ENCODE data around the gene ASB3. TPM values are rescaled to one million over a fixed set of nuclear protein-coding genes. Genes with fewer than 3 reads are reported as not detected.

The ASB3 gene
- total RNA-seq, 1 donor from 2014 or later, result 25.2 TPM

DNA sequence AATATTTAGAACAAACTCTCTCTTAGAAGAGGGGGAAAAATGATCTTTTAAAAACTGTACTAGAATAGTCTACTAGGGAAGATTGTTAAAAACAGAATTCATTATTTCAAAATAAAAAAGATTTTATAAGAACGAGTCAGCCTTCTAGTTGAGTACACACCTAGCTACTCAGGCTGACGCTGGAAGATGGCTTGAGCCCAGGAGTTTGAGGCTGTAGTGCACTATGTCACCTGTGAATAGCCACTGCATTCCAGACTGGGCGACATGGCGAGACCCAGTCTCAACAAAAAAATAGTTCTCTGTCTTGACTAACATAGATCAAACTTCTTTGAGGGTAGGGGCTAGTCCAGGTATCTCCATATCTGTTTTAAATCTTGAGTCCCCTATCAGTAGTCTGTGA, 34.0 kb upstream of the ASB3 start:
- Mint-ChIP-seq H3K27ac (ENCODE audit: unreplicated experiment) (no peak overlapping the region), H3K36me3 (ENCODE audit: low read depth, unreplicated experiment) (peaks cover 7% of the 10 kb centered on the region), H3K4me3 (ENCODE audit: unreplicated experiment) (no peak overlapping the region), H3K27me3 (ENCODE audit: unreplicated experiment) (no peaks in the 10 kb centered on the region), H3K9me3 (ENCODE audit: unreplicated experiment) (no peaks in the 10 kb centered on the region), H3K4me1 (ENCODE audit: unreplicated experiment) (no peaks in the 10 kb centered on the region)
- DNase-seq (ENCODE audit: low spot score), result no peak
- TF ChIP-seq, protein P1, sequence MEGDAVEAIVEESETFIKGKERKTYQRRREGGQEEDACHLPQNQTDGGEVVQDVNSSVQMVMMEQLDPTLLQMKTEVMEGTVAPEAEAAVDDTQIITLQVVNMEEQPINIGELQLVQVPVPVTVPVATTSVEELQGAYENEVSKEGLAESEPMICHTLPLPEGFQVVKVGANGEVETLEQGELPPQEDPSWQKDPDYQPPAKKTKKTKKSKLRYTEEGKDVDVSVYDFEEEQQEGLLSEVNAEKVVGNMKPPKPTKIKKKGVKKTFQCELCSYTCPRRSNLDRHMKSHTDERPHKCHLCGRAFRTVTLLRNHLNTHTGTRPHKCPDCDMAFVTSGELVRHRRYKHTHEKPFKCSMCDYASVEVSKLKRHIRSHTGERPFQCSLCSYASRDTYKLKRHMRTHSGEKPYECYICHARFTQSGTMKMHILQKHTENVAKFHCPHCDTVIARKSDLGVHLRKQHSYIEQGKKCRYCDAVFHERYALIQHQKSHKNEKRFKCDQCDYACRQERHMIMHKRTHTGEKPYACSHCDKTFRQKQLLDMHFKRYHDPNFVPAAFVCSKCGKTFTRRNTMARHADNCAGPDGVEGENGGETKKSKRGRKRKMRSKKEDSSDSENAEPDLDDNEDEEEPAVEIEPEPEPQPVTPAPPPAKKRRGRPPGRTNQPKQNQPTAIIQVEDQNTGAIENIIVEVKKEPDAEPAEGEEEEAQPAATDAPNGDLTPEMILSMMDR (IDR thresholded peaks at IDR 0.05; ENCODE audit: unreplicated experiment), result no peak

DNA sequence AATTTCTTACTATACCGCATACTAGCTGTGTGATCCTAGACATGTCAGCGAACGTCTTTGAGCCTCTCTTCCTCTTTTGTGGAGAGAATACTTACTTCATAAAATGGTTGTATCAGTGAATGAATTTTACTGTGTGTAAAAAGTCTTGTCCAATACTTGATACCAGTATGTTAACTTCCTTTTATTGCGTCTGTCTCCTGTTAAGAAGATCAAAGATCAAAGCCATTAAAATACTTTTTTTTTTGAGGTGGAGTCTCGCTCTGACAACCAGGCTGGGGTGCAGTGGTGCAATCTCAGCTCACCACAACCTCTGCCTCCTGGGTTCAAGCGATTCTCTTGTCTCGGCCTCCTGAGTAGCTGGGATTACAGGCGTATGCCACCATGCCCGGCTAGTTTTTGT, 33.3 kb upstream of the ASB3 start:
- no peaks in the 10 kb centered on the region for H3K4me1 Mint-ChIP-seq (ENCODE audit: unreplicated experiment)
- no peak for DNase-seq (ENCODE audit: low spot score)
- no peak overlapping the region for H3K27ac Mint-ChIP-seq (ENCODE audit: unreplicated experiment)
- TF ChIP-seq, protein P1 (IDR thresholded peaks at IDR 0.05; ENCODE audit: unreplicated experiment), result no peak
- H3K4me3 Mint-ChIP-seq (ENCODE audit: unreplicated experiment), result no peak overlapping the region
- H3K27me3 Mint-ChIP-seq (ENCODE audit: unreplicated experiment), result no peaks in the 10 kb centered on the region
- peaks cover 12% of the 10 kb centered on the region for H3K36me3 Mint-ChIP-seq (ENCODE audit: low read depth, unreplicated experiment)
- no peaks in the 10 kb centered on the region for H3K9me3 Mint-ChIP-seq (ENCODE audit: unreplicated experiment)

DNA sequence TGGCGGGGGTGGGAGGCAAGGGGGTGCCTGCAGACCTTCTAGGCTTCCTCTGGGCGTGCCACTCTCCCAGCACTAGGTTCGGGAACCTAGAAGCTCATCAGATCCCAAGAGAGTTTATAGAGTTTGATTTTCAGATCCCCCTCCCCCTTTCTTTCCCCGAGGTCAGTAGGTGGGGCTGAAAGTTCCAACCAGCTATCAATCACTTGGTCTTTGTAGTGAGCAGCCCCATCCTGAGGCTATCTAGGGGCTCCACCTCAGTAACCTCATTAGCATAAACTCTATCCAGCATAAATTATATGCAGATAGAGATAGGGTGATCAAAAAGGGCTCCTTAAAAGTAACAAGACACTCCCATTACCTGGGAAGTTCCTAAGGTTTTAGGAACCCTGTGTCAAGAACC, 32.9 kb upstream of the ASB3 start:
- Mint-ChIP-seq H3K27me3 (ENCODE audit: unreplicated experiment) (no peaks in the 10 kb centered on the region), H3K4me1 (ENCODE audit: unreplicated experiment) (no peaks in the 10 kb centered on the region), H3K27ac (ENCODE audit: unreplicated experiment) (no peak overlapping the region), H3K4me3 (ENCODE audit: unreplicated experiment) (no peak overlapping the region), H3K36me3 (ENCODE audit: low read depth, unreplicated experiment) (peaks cover 12% of the 10 kb centered on the region), H3K9me3 (ENCODE audit: unreplicated experiment) (no peaks in the 10 kb centered on the region)
- no peak for DNase-seq (ENCODE audit: low spot score)
- TF ChIP-seq, protein P1 (IDR thresholded peaks at IDR 0.05; ENCODE audit: unreplicated experiment), result no peak

DNA sequence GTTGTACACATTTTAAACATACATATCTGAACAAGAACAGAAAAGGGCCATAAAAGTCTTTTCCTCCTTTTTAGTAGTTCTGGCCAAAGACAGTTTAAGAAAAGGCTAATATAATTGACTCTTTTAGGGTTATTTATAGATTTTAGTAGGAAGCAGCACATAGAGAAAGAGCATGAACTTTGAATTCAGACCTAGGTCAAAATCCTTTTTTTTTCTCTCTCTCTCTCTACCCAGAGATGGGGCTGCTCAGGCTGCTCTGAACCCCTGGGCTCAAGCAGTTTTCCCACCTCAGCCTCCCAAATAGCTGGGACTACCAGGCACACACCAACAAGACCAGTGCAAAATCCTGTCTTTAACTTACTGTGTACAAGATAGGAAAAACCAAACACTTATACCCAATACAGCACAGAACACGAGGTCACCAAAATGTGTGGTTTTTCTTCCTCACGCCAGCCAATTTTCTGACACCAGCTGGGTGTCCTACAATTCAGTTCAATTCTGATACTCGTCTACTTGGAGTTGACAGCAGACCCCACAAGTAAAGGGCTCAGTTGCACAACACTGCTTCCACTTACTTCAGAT, 32.2 kb upstream of the ASB3 start:
- Mint-ChIP-seq H3K36me3 (ENCODE audit: low read depth, unreplicated experiment) (peaks cover 12% of the 10 kb centered on the region), H3K27ac (ENCODE audit: unreplicated experiment) (no peak overlapping the region), H3K9me3 (ENCODE audit: unreplicated experiment) (no peaks in the 10 kb centered on the region), H3K27me3 (ENCODE audit: unreplicated experiment) (no peaks in the 10 kb centered on the region), H3K4me1 (ENCODE audit: unreplicated experiment) (no peaks in the 10 kb centered on the region), H3K4me3 (ENCODE audit: unreplicated experiment) (no peak overlapping the region)
- DNase-seq (ENCODE audit: low spot score), result no peak
- TF ChIP-seq, protein P1 (IDR thresholded peaks at IDR 0.05; ENCODE audit: unreplicated experiment), result no peak

DNA sequence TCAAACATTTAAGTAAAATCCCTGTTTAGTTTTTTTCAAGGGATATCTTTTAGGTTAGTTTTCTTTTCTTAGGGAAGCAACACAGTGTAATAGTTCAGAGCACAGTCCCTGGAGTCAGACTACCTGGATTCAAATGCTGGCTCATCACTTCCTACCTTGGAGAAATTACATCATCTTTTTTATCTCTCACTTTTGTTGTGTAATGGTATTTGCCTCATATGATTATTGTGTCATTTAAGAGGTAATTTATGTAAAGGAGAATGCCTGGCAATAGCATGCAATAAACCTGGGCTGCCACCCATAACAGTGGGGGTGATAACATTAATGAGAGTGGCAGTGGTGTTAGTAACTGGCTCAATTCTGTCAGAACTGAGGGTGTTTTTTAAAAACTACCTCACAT, 26.4 kb upstream of the ASB3 start:
- H3K27ac Mint-ChIP-seq (ENCODE audit: unreplicated experiment), result no peak overlapping the region
- H3K36me3 Mint-ChIP-seq (ENCODE audit: low read depth, unreplicated experiment), result peaks cover 10% of the 10 kb centered on the region
- TF ChIP-seq, protein P1 (IDR thresholded peaks at IDR 0.05; ENCODE audit: unreplicated experiment), result no peak
- no peaks in the 10 kb centered on the region for H3K9me3 Mint-ChIP-seq (ENCODE audit: unreplicated experiment)
- H3K4me1 Mint-ChIP-seq (ENCODE audit: unreplicated experiment), result no peaks in the 10 kb centered on the region
- no peak for DNase-seq (ENCODE audit: low spot score)
- H3K27me3 Mint-ChIP-seq (ENCODE audit: unreplicated experiment), result no peaks in the 10 kb centered on the region
- H3K4me3 Mint-ChIP-seq (ENCODE audit: unreplicated experiment), result no peak overlapping the region
